ENCODE measurements around the gene NNMT.

Gene NNMT

GRCh38 chr11:114322934-114323333, 26.7 kb downstream of the NNMT start:
- no peaks in the 10 kb centered on the region for H4K20me1 ChIP-seq (ENCODE audit: control insufficient read depth, insufficient read depth, low read depth, low read length)

DNA sequence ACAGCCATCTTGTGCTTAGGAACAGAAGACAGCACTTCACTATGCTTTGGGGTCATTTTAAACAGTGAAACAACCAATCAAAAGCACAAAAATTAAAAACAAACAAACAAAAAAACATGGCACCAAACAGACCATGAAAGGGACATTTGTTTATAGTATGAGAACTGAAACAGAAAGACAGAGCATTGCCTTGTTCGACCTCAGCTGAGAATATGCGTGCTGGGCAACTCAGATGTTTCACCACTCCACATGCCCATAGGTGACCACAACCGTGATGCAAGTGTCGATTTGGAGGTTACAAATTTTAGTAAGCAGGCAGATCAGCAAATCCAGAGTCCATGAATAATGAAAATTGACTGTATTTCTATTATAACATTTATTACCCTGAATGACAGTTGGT, 30.0 kb downstream of the NNMT start:
- Histone ChIP-seq H3K27ac (ENCODE audit: low read depth, low read length) (no peak overlapping the region), H3K4me1 (ENCODE audit: control insufficient read depth, low read length) (no peaks in the 10 kb centered on the region), H3K9me3 (ENCODE audit: control insufficient read depth, insufficient read depth, low read length) (no peaks in the 10 kb centered on the region), H3K4me2 (ENCODE audit: low read length) (no peak overlapping the region), H3K27me3 (ENCODE audit: control insufficient read depth, low read length) (no peaks in the 10 kb centered on the region), H3K4me3 (ENCODE audit: low read length) (no peak overlapping the region), H3K36me3 (ENCODE audit: control insufficient read depth, low read length) (no peaks in the 10 kb centered on the region), H3K79me2 (ENCODE audit: control insufficient read depth, low read length) (no peaks in the 10 kb centered on the region), H4K20me1 (ENCODE audit: control insufficient read depth, insufficient read depth, low read depth, low read length) (no peaks in the 10 kb centered on the region), H3K9me2 (replicated peaks; ENCODE audit: control insufficient read depth, low read length) (no peaks in the 10 kb centered on the region), H3F3A (ENCODE audit: control insufficient read depth, insufficient read depth) (no peaks in the 10 kb centered on the region)
- no peak for TF ChIP-seq EZH2phosphoT487 (IDR thresholded peaks at IDR 0.05; ENCODE audit: borderline replicate concordance, low read length)

More at GRCh38 chr11:114322934-114323333, 26.7 kb downstream of the NNMT start:
- H3F3A ChIP-seq (ENCODE audit: control insufficient read depth, insufficient read depth): no peaks in the 10 kb centered on the region
- H3K79me2 ChIP-seq (ENCODE audit: control insufficient read depth, low read length): no peaks in the 10 kb centered on the region
- no peak overlapping the region for H3K4me3 ChIP-seq (ENCODE audit: low read length)
- TF ChIP-seq EZH2phosphoT487 (IDR thresholded peaks at IDR 0.05; ENCODE audit: borderline replicate concordance, low read length) (no peak), CTCF (IDR thresholded peaks at IDR 0.05; ENCODE audit: low read depth, low read length, poor library complexity, severe bottlenecking) (no peak)
- H3K27ac ChIP-seq (ENCODE audit: low read depth, low read length): no peak overlapping the region
- H3K9me2 ChIP-seq (replicated peaks; ENCODE audit: control insufficient read depth, low read length): no peaks in the 10 kb centered on the region
- no peaks in the 10 kb centered on the region for H3K4me1 ChIP-seq (ENCODE audit: control insufficient read depth, low read length)
- no peaks in the 10 kb centered on the region for H3K9me3 ChIP-seq (ENCODE audit: control insufficient read depth, insufficient read depth, low read length)
- no peaks in the 10 kb centered on the region; the same call in 1 of the 2 replicates for H3K27me3 ChIP-seq (ENCODE audit: control insufficient read depth, low read length)
- no peak overlapping the region for H3K4me2 ChIP-seq (ENCODE audit: low read length)
- no peaks in the 10 kb centered on the region for H3K36me3 ChIP-seq (ENCODE audit: control insufficient read depth, low read length)

DNA sequence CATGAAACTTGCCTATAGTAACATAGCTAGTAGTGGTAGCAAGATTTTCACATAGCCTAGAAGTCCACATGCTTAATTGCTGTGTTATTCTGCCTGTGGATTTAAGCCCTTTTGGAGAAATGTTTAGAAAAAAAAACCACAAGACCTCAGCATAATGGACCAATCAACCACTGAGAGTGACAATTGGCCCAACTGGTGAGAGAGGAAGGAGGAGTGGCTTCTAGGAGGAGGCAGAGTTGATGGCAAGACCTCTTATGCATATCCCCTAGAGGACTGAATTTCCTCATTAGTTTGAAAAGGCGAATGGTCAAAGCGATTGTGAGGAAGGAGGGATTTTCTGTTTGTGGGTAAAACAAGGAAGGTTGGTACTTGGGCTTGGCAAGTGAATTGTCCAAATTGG, 30.6 kb downstream of the NNMT start:
- TF ChIP-seq EZH2phosphoT487 (IDR thresholded peaks at IDR 0.05; ENCODE audit: borderline replicate concordance, low read length) (no peak), CTCF (IDR thresholded peaks at IDR 0.05; ENCODE audit: low read depth, low read length, poor library complexity, severe bottlenecking) (no peak)
- no peaks in the 10 kb centered on the region for H3K9me2 ChIP-seq (replicated peaks; ENCODE audit: control insufficient read depth, low read length)

DNA sequence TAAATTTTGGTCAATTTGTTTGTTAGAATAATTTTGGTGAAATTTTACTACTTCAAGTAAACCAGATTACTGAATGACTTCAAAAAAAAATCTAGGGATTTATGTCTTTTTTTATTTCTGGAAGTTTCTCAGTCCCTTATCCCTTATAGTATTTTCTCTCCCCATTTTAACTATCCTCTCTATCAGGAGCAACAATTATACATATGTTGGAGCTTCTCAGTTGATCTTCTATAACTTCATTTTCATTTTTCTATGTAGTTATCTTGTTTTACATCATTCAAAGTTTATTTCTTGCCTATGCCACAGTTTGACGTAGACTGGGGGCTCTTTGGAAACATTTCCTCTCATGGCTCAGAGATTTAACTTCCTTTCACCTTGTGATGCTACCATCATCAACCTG, 34.2 kb downstream of the NNMT start:
- no peak overlapping the region for H3K27ac ChIP-seq (ENCODE audit: low read depth, low read length)
- H4K20me1 ChIP-seq (ENCODE audit: control insufficient read depth, insufficient read depth, low read depth, low read length): no peaks in the 10 kb centered on the region
- H3K9me2 ChIP-seq (replicated peaks; ENCODE audit: control insufficient read depth, low read length): no peaks in the 10 kb centered on the region
- H3K4me3 ChIP-seq (ENCODE audit: low read length): no peak overlapping the region
- H3K9me3 ChIP-seq (ENCODE audit: control insufficient read depth, insufficient read depth, low read length): no peaks in the 10 kb centered on the region
- no peaks in the 10 kb centered on the region for H3F3A ChIP-seq (ENCODE audit: control insufficient read depth, insufficient read depth)
- H3K4me2 ChIP-seq (ENCODE audit: low read length): no peak overlapping the region
- no peaks in the 10 kb centered on the region for H3K79me2 ChIP-seq (ENCODE audit: control insufficient read depth, low read length)
- no peak for TF ChIP-seq CTCF (IDR thresholded peaks at IDR 0.05; ENCODE audit: low read depth, low read length, poor library complexity, severe bottlenecking)
- no peak for TF ChIP-seq EZH2phosphoT487 (IDR thresholded peaks at IDR 0.05; ENCODE audit: borderline replicate concordance, low read length)
- H3K27me3 ChIP-seq (ENCODE audit: control insufficient read depth, low read length): no peaks in the 10 kb centered on the region
- H3K36me3 ChIP-seq (ENCODE audit: control insufficient read depth, low read length): no peaks in the 10 kb centered on the region
- no peaks in the 10 kb centered on the region for H3K4me1 ChIP-seq (ENCODE audit: control insufficient read depth, low read length)

More for the DNA sequence above, 30.6 kb downstream of the NNMT start:
- no peak overlapping the region for H3K27ac ChIP-seq (ENCODE audit: low read depth, low read length)
- H3K4me1 ChIP-seq (ENCODE audit: control insufficient read depth, low read length): no peaks in the 10 kb centered on the region
- H4K20me1 ChIP-seq (ENCODE audit: control insufficient read depth, insufficient read depth, low read depth, low read length): no peaks in the 10 kb centered on the region
- H3K9me3 ChIP-seq (ENCODE audit: control insufficient read depth, insufficient read depth, low read length): no peaks in the 10 kb centered on the region
- no peaks in the 10 kb centered on the region for H3F3A ChIP-seq (ENCODE audit: control insufficient read depth, insufficient read depth)
- no peak overlapping the region for H3K4me3 ChIP-seq (ENCODE audit: low read length)
- H3K79me2 ChIP-seq (ENCODE audit: control insufficient read depth, low read length): no peaks in the 10 kb centered on the region
- no peaks in the 10 kb centered on the region for H3K36me3 ChIP-seq (ENCODE audit: control insufficient read depth, low read length)
- no peak overlapping the region for H3K4me2 ChIP-seq (ENCODE audit: low read length)
- no peaks in the 10 kb centered on the region for H3K27me3 ChIP-seq (ENCODE audit: control insufficient read depth, low read length)
